Measurements from ENCODE around the gene FHDC1.

- TF ChIP-seq EZH2phosphoT487 (IDR thresholded peaks at IDR 0.05; ENCODE audit: borderline replicate concordance, low read length) = no peak
- no peak for TF ChIP-seq EZH2 (IDR thresholded peaks at IDR 0.05; ENCODE audit: low read length, unreplicated experiment)
Observed at GRCh38 chr4:152996672-152997071, 60.5 kb downstream of the FHDC1 start.
